Epithelial cell of proximal tubule (primary cell): ENCODE results near the gene TMEM163. TPM values are rescaled to one million over a fixed set of nuclear protein-coding genes. Genes with fewer than 3 reads are reported as not detected.

ENCODE experiments used
- DNase-seq: peaks from one replicate; pipeline ENCODE4 v3.0.0-alpha.2; 2011; ENCODE audit warnings: low read depth
- H3K4me3 ChIP-seq: 2 replicates; pipeline ENCODE4 v1.5.1; 2011; ENCODE audit warnings: low read depth, mild to moderate bottlenecking, low read length
- total RNA-seq: library from RNA; depleted of rRNA; stranded (reverse); fragments of >200 nt; gene quantifications from 2 replicates; pipeline ENCODE4 v1.2.3, GENCODE V29; 2015
- TF ChIP-seq, protein P1 (sequence below): conservative IDR thresholded peaks from 2 replicates; pipeline ENCODE4 v1.5.1; 2012; ENCODE audit warnings: low read depth, mild to moderate bottlenecking, low read length

Gene TMEM163
- total RNA-seq, 1 donor from 2014 or later = 0.40 TPM

DNA sequence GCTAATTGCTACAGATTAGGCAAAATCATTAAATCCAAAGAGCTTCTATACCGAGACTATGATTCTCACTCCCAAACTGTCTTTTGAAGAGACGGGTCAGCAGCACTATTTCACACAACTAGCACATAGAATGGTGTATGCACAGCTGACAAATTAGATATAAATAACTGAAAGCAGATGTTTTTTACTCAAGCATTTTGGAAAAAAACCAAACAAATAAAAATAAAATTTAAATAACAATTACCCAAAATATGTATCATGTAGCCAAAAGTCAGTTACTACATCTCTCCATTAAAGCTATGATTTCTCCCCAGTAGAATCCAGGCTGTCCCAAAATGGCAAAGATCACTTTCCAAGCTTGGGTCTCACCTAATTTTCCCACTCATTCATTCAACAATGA is 107.9 kb downstream of the TMEM163 start:
- no peak for DNase-seq
- no peak overlapping the region for H3K4me3 ChIP-seq
- TF ChIP-seq, protein P1, sequence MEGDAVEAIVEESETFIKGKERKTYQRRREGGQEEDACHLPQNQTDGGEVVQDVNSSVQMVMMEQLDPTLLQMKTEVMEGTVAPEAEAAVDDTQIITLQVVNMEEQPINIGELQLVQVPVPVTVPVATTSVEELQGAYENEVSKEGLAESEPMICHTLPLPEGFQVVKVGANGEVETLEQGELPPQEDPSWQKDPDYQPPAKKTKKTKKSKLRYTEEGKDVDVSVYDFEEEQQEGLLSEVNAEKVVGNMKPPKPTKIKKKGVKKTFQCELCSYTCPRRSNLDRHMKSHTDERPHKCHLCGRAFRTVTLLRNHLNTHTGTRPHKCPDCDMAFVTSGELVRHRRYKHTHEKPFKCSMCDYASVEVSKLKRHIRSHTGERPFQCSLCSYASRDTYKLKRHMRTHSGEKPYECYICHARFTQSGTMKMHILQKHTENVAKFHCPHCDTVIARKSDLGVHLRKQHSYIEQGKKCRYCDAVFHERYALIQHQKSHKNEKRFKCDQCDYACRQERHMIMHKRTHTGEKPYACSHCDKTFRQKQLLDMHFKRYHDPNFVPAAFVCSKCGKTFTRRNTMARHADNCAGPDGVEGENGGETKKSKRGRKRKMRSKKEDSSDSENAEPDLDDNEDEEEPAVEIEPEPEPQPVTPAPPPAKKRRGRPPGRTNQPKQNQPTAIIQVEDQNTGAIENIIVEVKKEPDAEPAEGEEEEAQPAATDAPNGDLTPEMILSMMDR = no peak

DNA sequence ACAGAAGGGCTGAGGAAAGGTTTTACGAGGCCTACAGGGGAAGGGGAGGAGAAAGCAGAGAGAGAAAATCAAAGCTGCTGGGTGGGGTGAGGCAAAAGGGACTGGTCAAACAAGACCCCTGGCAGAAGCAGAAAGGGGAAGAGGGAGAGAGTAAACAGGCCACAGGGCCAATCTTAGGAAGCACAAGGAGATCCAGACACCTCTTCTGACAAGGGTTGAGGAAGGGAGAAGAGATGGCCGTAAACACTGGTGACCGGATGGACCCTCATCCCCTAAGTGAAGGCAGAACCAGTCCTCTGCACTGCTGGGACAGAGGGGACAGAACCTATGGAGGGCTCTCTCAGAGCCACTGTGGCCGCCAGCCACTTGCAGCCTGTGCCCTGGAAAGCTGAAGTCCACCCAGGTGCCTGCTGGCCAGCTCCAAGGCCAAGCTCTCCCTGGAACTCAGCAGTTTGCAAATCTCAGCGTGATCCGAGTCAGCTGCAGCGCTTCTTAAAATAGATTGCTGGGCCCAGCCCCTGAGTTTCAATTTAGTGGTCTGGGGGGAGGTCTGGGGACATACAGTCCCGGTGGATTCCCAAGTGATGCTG is 108.8 kb downstream of the TMEM163 start:
- H3K4me3 ChIP-seq = no peak overlapping the region
- TF ChIP-seq, protein P1 = no peak
- no peak for DNase-seq

DNA sequence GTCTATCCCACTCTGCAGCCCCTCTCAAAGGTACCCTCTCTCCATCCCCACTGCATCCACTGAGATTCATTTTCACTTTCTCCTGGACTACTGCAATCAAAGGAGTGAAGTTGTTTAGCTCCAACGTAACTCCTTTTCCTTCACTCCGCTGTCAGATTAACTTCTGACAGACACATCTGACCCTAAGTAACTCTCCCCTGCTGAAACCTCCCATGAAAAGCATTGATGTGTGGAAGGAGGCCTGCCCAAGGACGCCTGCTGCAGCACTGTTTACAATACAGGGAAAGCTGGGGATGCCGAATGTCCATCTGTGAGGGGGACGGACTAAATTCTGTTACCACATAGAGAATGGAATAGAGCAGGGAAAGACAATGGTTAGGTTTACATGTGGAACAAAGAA is 114.8 kb downstream of the TMEM163 start:
- DNase-seq = no peak
- TF ChIP-seq, protein P1 = no peak
- no peak overlapping the region for H3K4me3 ChIP-seq

DNA sequence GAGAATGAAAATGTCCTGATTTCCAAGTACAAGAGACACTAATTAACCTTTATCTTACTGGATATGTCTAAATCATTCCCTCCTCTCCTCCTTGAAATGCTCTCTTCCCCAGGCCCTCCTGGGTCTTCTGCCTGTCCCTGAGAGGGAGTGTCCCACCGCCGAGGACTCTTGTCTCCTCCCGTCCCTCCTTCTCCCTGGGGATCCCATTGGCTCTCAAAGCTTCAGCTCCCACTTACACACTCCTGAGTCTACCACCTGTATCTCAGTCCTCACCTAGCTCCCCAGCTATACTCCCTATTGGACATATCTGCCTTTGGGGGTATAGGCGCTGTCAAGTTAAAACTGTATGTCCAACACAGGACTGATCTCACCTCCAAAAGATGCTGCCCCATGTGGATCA is 116.1 kb downstream of the TMEM163 start:
- DNase-seq = no peak

DNA sequence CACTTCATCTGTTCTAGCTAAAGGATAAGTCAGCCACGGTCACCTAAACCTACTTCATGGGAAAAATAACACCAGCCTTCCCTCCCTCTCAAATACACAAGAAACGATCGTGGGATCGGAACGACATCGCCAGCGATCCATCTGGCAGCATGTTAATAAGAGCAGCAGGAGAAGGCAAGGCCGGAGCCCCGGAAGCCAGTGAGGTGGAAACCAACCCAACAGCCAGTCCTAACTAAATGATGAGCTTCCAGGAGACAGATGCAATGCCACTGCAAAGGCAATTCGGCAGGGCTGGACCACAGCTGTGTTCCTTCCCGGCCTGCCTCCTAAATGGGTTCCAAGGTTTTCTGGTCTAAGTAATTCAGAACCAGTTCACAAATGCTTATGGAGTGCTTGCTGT is 117.5 kb downstream of the TMEM163 start:
- TF ChIP-seq, protein P1 = no peak
- DNase-seq = no peak
- no peak overlapping the region for H3K4me3 ChIP-seq

More for the DNA sequence above, 116.1 kb downstream of the TMEM163 start:
- H3K4me3 ChIP-seq = no peak overlapping the region
- TF ChIP-seq, protein P1 = no peak

DNA sequence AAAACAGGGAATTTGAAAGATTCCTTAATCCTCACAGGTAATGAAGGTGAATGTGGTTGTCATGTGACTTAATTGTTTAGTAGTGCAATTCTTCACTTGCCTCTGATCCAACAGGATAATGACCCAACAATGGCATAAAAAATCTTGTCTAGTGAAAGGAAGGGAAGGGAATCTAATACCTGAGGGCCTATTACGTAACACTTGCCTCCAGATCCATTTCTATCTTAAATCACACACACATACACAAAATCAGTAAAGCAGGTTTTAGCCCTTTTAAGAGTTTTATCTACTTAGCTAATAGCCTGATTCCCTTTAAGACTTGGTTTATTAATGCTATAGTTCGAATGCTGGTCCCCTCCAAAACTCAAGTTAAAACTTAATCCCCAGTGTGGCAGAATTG is 118.6 kb downstream of the TMEM163 start:
- DNase-seq = no peak
- TF ChIP-seq, protein P1 = no peak
- H3K4me3 ChIP-seq = no peak overlapping the region

DNA sequence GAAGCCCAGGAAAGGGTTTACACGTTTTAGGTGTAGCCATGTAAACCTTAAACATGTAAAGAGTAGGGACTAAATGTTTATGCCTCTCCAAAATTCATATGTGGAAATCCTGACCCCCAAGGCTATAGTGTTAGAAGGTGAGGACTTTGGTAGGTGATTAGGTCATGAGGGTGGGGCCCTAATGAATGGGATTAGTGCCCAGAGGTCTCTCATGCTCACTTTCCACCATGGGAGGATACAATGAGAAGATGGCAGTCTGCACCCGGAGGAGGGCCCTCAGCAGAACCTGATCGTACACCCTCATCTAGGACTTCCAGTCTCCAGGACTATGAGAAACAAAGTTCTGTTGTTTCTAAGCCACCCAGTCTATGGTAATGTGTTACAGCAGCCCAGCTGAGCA is 119.6 kb downstream of the TMEM163 start:
- DNase-seq = no peak
- H3K4me3 ChIP-seq = no peak overlapping the region
- TF ChIP-seq, protein P1 = no peak
